Vagina (tissue), 2 donors: ENCODE measurements around the gene ENTPD8. TPM values are rescaled to one million over a fixed set of nuclear protein-coding genes. Genes with fewer than 3 reads are reported as not detected.
A peak's percentile ranks its signal among the peaks of the same experiment; 100 is the strongest.

Experiments used
- DNase-seq, 2 donors: peaks; one replicate each; pipeline ENCODE4 v3.0.0-alpha.2; 2017; ENCODE audit errors: extremely low spot score in 2 of 2
- H3K27ac ChIP-seq: fragments of 200-600 bp; sonication (generic); one replicate; pipeline ENCODE4 v1.5.1; 2019
- H3K27me3 ChIP-seq: fragments of 200-600 bp; sonication (generic); one replicate; pipeline ENCODE4 v1.5.1; 2019
- H3K36me3 ChIP-seq, 2 donors: fragments of 200-600 bp; sonication (generic); one replicate each; pipeline ENCODE4 v1.5.1; 2017 to 2019
- H3K4me1 ChIP-seq: fragments of 200-600 bp; sonication (generic); one replicate; pipeline ENCODE4 v1.5.1; 2019
- H3K4me3 ChIP-seq, 2 donors: fragments of 200-600 bp; sonication (generic); 1 replicate in 1 of 2; 2 replicates in 1 of 2; pipeline ENCODE4 v1.5.1; 2016 to 2019
- H3K9me3 ChIP-seq: fragments of 200-600 bp; sonication (generic); one replicate; pipeline ENCODE4 v1.5.1; 2019
- CTCF ChIP-seq, 3 experiments: fragments of 450-650 bp in 2 of 3; fragments of 200-600 bp in 1 of 3; sonication (generic) in 1 of 3; IDR thresholded peaks; one replicate each; pipeline ENCODE4 v1.5.1; 2017 to 2019; ENCODE audit warnings: antibody characterized with exemption in 3 of 3, mild to moderate bottlenecking in 2 of 3, moderate library complexity in 2 of 3
- POLR2A ChIP-seq, 2 donors: fragments of 450-650 bp; IDR thresholded peaks; one replicate each; pipeline ENCODE4 v1.6.1; 2017; ENCODE audit warnings: antibody characterized with exemption in 2 of 2, mild to moderate bottlenecking in 2 of 2, moderate library complexity in 2 of 2
- POLR2AphosphoS5 ChIP-seq, 2 donors: sonication (generic); formaldehyde crosslinking; IDR thresholded peaks; one replicate each; pipeline ENCODE4 v1.9.0; 2017; ENCODE audit warnings: antibody characterized with exemption in 2 of 2, mild to moderate bottlenecking in 2 of 2, low read depth in 1 of 2; ENCODE audit not compliant: insufficient read depth in 1 of 2
- intact Hi-C: fragments of 100-400 bp; cut with DNase I; formaldehyde crosslinking; loops from one replicate; pipeline ENCODE4 v1.15.1; 2023
- total RNA-seq: library from RNA; depleted of rRNA; stranded (reverse); fragments of >200 nt; gene quantifications from one replicate; pipeline ENCODE4 v1.2.3, GENCODE V29; 2016

ENTPD8 gene
- total RNA-seq, 1 donor from 2014 or later, result not detected

- Histone ChIP-seq H3K9me3 (no peaks in the 10 kb centered on the region), H3K36me3 (no peaks in the 10 kb centered on the region), H3K27me3 (no peaks in the 10 kb centered on the region), H3K27ac (no peak overlapping the region), H3K4me1 (peaks cover 24% of the 10 kb centered on the region), H3K4me3 (no peak overlapping the region)
- no peak for DNase-seq
- intact Hi-C loops, result no loop called here
- TF ChIP-seq POLR2AphosphoS5 (IDR thresholded peaks at IDR 0.05; ENCODE audit: insufficient read depth in 1 of 2, low read depth in 1 of 2) (no peak), CTCF (IDR thresholded peaks at IDR 0.05) (no peak), POLR2A (IDR thresholded peaks at IDR 0.05) (no peak)
Measured at GRCh38 chr9:137462396-137462985, 21.3 kb upstream of the ENTPD8 start.

GRCh38 chr9:137461663-137462395 is 20.7 kb upstream of the ENTPD8 start:
- DNase-seq, result no peak
- Histone ChIP-seq H3K9me3 (no peaks in the 10 kb centered on the region), H3K4me1 (peaks cover 24% of the 10 kb centered on the region), H3K27ac (no peak overlapping the region), H3K36me3 (no peaks in the 10 kb centered on the region), H3K4me3 (no peak overlapping the region), H3K27me3 (no peaks in the 10 kb centered on the region)
- TF ChIP-seq CTCF (IDR thresholded peaks at IDR 0.05), result no peak
- TF ChIP-seq POLR2AphosphoS5 (IDR thresholded peaks at IDR 0.05; ENCODE audit: insufficient read depth in 1 of 2, low read depth in 1 of 2), result peak in 1 of 2 donors; percentile 65
- intact Hi-C loops, result no loop called here

- Histone ChIP-seq H3K27me3 (no peaks in the 10 kb centered on the region), H3K4me3 (no peak overlapping the region), H3K27ac (no peak overlapping the region), H3K36me3 (no peaks in the 10 kb centered on the region), H3K4me1 (peaks cover 24% of the 10 kb centered on the region), H3K9me3 (no peaks in the 10 kb centered on the region)
- no peak for DNase-seq
- intact Hi-C loops, result no loop called here
- no peak for TF ChIP-seq POLR2A (IDR thresholded peaks at IDR 0.05)
- no peak for TF ChIP-seq CTCF (IDR thresholded peaks at IDR 0.05)
- TF ChIP-seq POLR2AphosphoS5 (IDR thresholded peaks at IDR 0.05; ENCODE audit: insufficient read depth in 1 of 2, low read depth in 1 of 2), result no peak
Measured at GRCh38 chr9:137461316-137461662, 20.1 kb upstream of the ENTPD8 start.

- Histone ChIP-seq H3K4me1 (peaks cover 24% of the 10 kb centered on the region), H3K27me3 (no peaks in the 10 kb centered on the region), H3K27ac (no peak overlapping the region), H3K36me3 (no peaks in the 10 kb centered on the region), H3K9me3 (no peaks in the 10 kb centered on the region), H3K4me3 (no peak overlapping the region)
- no peak for DNase-seq
- no peak for TF ChIP-seq CTCF (IDR thresholded peaks at IDR 0.05)
- no peak for TF ChIP-seq POLR2A (IDR thresholded peaks at IDR 0.05)
- no peak for TF ChIP-seq POLR2AphosphoS5 (IDR thresholded peaks at IDR 0.05; ENCODE audit: insufficient read depth in 1 of 2, low read depth in 1 of 2)
- intact Hi-C loops, result no loop called here
Measured at GRCh38 chr9:137460363-137461315, 19.5 kb upstream of the ENTPD8 start.
